DND-41 (cell line): Measurements from ENCODE around the gene TJP3.

Experiments
- EZH2 ChIP-seq: IDR thresholded peaks from 3 replicates; pipeline ENCODE4 v1.6.1; 2012; ENCODE audit warnings: borderline replicate concordance, low read depth, mild to moderate bottlenecking, moderate library complexity, low read length, inconsistent platforms; ENCODE audit not compliant: severe bottlenecking
- TF ChIP-seq, protein P1 (sequence below): IDR thresholded peaks from 2 replicates; pipeline ENCODE4 v1.5.1; 2012; ENCODE audit warnings: borderline replicate concordance, low read length, moderate library complexity, mild to moderate bottlenecking; ENCODE audit not compliant: poor library complexity, severe bottlenecking; ENCODE audit errors: extremely low read depth

DNA sequence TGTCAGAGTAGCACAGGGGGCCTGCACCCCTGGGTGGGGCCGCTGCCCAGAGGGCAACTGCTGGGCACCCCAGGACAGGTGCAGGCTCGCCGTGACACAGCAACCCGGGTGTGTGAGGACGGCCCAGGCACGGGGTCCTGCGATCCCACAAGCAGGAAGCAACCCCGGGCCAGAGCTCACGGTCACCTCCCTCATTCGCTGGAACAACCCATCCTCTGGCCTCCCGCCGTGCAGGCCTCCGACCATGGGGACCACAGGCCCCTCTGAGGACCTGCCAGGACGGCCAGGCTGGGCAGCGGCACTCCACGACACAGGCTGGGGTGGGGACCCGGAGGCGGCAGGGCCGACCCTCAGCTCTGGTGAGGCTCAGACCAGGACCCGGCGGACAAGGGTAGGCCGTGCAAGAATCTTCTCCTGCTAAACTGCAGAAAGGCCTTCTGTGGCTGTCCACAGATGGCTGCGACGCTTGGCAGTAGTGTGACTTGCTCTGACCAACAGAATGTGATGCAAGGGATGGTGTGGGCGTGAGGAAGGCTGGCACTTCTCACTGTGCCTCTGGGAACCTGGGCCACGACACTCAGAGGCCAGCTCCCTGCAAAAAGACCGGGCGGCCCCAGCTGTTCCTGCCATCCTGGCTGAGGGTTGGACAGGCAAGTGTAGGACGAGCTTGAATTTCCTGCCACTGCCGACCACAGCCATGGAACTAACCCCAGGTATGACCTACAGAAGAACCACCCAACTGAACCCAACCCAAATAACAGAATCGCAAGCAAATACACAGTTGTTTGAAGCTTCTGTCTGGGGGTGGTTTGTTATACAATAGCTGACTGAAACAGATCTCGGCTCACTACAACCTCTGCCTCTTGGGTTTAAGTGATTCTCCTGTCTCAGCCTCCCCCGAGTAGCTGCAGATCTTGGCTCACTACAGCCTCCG lies 34.4 kb upstream of the TJP3 start:
- TF ChIP-seq, protein P1, sequence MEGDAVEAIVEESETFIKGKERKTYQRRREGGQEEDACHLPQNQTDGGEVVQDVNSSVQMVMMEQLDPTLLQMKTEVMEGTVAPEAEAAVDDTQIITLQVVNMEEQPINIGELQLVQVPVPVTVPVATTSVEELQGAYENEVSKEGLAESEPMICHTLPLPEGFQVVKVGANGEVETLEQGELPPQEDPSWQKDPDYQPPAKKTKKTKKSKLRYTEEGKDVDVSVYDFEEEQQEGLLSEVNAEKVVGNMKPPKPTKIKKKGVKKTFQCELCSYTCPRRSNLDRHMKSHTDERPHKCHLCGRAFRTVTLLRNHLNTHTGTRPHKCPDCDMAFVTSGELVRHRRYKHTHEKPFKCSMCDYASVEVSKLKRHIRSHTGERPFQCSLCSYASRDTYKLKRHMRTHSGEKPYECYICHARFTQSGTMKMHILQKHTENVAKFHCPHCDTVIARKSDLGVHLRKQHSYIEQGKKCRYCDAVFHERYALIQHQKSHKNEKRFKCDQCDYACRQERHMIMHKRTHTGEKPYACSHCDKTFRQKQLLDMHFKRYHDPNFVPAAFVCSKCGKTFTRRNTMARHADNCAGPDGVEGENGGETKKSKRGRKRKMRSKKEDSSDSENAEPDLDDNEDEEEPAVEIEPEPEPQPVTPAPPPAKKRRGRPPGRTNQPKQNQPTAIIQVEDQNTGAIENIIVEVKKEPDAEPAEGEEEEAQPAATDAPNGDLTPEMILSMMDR: no peak
- TF ChIP-seq EZH2: no peak
